ENCODE measurements around the gene AIRE. TPM values are rescaled to one million over a fixed set of nuclear protein-coding genes. Genes with fewer than 3 reads are reported as not detected.

Gene AIRE
- total RNA-seq: 0.70 TPM

DNA sequence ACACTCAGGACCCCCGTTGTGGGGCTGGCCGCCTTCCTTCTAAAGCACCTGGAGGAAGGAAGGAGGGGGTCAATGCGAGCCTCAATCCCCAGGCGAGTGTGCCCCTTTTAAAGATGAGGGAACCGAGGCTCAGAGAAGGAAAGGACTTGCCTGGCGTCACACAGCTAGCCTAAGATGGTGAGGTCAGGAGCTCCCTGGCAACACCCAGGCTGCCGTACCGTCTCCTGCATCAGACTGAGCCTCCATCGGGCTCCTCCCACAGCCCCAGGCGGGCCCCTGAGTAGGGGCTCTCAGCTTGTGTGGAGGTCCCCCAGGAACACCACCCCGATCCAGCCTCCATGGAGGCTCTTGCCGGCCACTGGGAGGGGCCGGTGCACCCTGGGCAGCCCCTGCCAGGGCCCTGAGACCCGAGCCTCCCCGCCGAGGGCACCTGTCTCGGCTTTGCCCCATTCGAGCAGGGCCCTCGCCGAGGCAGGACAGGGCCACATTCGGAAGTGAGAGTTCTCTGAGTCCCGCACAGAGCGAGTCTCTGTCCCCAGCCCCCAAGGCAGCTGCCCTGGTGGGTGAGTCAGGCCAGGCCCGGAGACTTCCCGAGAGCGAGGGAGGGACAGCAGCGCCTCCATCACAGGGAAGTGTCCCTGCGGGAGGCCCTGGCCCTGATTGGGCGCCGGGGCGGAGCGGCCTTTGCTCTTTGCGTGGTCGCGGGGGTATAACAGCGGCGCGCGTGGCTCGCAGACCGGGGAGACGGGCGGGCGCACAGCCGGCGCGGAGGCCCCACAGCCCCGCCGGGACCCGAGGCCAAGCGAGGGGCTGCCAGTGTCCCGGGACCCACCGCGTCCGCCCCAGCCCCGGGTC is at the start of gene AIRE:
Gene AIRE (plus strand): TSS at position 739 of the 855 bp plus-strand sequence. CDS start 131 bp downstream, outside the sequence.

DNA sequence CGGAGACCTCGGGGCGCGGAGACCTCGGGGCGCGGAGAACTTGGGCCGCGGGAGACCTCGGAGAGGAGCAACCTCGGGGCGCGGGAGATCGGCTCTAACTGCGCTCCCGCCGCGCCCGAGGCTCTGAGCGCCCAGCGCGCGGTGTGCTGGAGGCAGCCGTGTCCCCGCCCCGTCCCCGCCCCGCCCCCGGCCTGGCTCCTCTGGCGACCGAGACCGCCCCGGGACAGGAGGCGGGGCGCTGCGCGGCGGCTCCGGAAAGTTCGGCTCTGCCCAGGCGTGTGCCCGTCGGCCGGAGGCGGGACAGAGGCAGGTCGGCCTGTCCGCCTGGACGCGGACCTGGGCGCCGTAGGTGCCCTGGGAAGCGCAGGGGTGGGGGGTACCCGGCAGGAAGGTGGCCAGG is 44.8 kb upstream of the AIRE start, which contains the start of gene ICOSLG:
Gene ICOSLG (minus strand): TSS at position 102 of the 400 bp plus-strand sequence. CDS start 126 bp downstream, outside the sequence.

DNA sequence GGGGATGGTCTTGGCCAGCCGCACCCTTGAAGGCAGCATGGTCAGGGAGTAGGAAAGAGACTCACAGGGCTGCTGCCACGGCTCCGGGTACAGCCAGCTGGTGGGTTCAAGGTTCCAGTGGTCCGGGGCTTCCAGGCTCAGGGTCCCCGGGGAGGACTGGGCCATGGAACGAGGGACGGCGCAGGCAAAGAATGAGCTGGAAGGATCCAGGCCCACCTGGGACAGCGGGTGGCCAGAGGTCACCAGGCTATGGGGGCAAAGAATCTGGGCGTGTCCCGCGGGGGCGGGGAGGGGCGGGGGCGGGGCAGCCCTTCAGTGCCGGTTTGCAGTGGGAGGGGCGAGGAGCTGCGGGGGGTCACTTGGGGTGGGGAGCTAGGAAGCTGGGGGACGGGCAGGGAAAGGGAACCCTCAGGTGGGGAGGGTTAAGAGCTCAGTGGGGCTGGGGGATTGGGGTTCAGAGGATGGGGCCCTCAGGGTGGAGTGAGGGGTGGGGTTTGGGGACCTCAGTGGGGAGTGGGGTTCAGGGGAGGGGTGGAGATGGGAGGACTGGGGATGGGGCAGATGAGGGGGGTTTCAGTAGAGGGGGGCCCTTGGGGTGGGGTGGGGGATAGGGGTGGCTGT is 23.9 kb upstream of the AIRE start, which contains the start of gene DNMT3L:
Gene DNMT3L (minus strand): TSS at position 223 of the 621 bp plus-strand sequence. CDS start 638 bp downstream, outside the sequence.

DNA sequence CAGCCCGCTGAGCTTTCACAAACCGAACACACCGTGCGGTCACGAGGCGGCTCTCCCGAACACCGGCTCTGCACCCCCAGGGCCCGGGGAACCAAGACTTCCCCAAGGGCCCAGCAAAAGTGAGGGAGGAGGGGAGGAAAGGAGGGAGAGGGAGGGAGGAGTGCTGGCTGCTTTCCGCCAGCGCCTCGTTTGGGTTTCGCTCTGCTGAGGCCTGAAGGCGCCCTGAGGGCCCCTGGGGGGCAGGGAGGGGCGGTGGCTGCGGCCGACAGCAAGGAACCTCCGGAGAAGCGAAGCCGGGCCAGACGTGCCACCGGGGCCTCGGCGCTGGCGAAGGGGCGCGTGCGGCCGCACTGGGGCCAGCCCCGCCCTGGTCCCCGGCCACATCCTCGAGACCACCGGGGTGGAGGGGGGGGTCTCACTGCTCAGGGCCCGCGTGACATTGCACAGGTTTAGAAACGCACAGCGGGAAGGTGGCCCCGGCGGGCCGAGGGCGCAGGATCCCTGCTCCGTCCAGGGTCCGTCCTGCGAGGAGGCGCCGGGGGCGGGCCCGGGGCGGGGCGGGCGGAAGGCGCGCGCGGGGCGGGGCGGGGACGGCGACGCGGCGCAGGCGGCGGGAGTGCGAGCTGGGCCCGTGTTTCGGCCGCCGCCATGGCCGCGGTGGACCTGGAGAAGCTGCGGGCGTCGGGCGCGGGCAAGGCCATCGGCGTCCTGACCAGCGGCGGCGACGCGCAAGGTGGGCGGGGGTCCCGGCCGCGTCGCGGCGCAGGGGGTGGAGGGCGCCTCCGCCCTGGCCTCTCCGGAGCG is 14.0 kb downstream of the AIRE start, which contains the start of gene PFKL:
Gene PFKL (plus strand): TSS at position 596 of the 804 bp plus-strand sequence. CDS start 53 bp downstream, at position 649.

GRCh38 chr21:44338971-44339910 is 53.6 kb downstream of the AIRE start, which contains the start of gene CFAP410:
Gene CFAP410, minus strand, starts transcription at chr21:44339390. Its CDS starts 196 bp downstream, at chr21:44339194.

Small RNA genes lying within 50 kb of the gene (small RNA-seq; reads per million reads assigned to genes)
- gene AP001059.3 (ENCODE audit: low replicate concordance): not detected

Other genes with a start within 250 kb of the AIRE start
- 16.1 TPM for gene PWP2, start 178.5 kb upstream of the AIRE start, total RNA-seq
- gene GATD3, start 152.2 kb upstream of the AIRE start, total RNA-seq: 52.8 TPM
- gene ICOSLG, start 44.9 kb upstream of the AIRE start, total RNA-seq: 4.5 TPM
- not detected for gene DNMT3L, start 24.0 kb upstream of the AIRE start, total RNA-seq
- 203 TPM for gene PFKL, start 14.2 kb downstream of the AIRE start, total RNA-seq
- gene CFAP410, start 53.5 kb downstream of the AIRE start, total RNA-seq: 25.2 TPM
- gene TRPM2, start 67.7 kb downstream of the AIRE start, total RNA-seq: 3.2 TPM
- gene LRRC3, start 169.6 kb downstream of the AIRE start, total RNA-seq: 4.0 TPM